Mucosa of descending colon (tissue), 3 donors: Measurements from ENCODE around the gene CAMK2D. TPM values are rescaled to one million over a fixed set of nuclear protein-coding genes. Genes with fewer than 3 reads are reported as not detected.

Experiments used
- ATAC-seq: fragments of 200-7000 bp; cut with Tn5 transposase; one replicate; pipeline ENCODE4 v1.9.1; 2020; ENCODE audit warnings: mild to moderate bottlenecking, moderate library complexity
- DNase-seq, 3 donors: peaks; one replicate each; pipeline ENCODE4 v3.0.0-alpha.2; 2020
- H3K36me3 ChIP-seq: fragments of 200-600 bp; one replicate; pipeline ENCODE4 v1.8.0; 2021; ENCODE audit warnings: low read depth, mild to moderate bottlenecking
- H3K4me1 ChIP-seq: fragments of 200-600 bp; one replicate; pipeline ENCODE4 v1.8.0; 2021; ENCODE audit warnings: low read depth, mild to moderate bottlenecking
- H3K4me3 ChIP-seq: fragments of 200-600 bp; one replicate; pipeline ENCODE4 v1.8.0; 2021; ENCODE audit warnings: mild to moderate bottlenecking
- H3K9me3 ChIP-seq: fragments of 200-600 bp; one replicate; pipeline ENCODE4 v1.8.0; 2021; ENCODE audit warnings: mild to moderate bottlenecking
- CTCF ChIP-seq: fragments of 200-600 bp; IDR thresholded peaks from one replicate; pipeline ENCODE4 v1.8.0; 2022; ENCODE audit warnings: antibody characterized with exemption, mild to moderate bottlenecking
- intact Hi-C, 2 donors: fragments of 100-400 bp; cut with DNase I in 1 of 2; cut with micrococcal nuclease in 1 of 2; formaldehyde crosslinking; loops; one replicate each; pipeline versions ENCODE4 v1.11.0 to v1.11.1; 2022; cut with DNase I, micrococcal nuclease
- total RNA-seq, 3 donors: library from RNA; stranded (reverse); fragmentation: NEBNext Ultra II Directional in 2 of 3; extraction: Animal tissue kit (Norgen Biotek cat#: 25700) in 2 of 3; gene quantifications; one replicate each; pipeline versions ENCODE4 v1.2.1 to v1.2.4, GENCODE V29; 2021 to 2023
- donor health status: DM: no; HTN: no; CAD: no; lungs with moderate emphysema.
- donor health status: DM: no; HTN: no; CAD: no.
- donor health status: DM: no; HTN: yes; CAD: no.

The CAMK2D gene
- total RNA-seq, 3 donors from 2014 or later: 59.8 to 83.0 (median 77.3) TPM

- H3K9me3 ChIP-seq: no peaks in the 10 kb centered on the region
- no peak for TF ChIP-seq CTCF
- H3K36me3 ChIP-seq: no peaks in the 10 kb centered on the region
- DNase-seq (no peak), ATAC-seq (no peak)
- intact Hi-C loops: no loop called here
- no peak overlapping the region for H3K4me3 ChIP-seq
- H3K4me1 ChIP-seq: no peaks in the 10 kb centered on the region
These were observed 292.5 kb downstream of the CAMK2D start for GRCh38 chr4:113469023-113469390.

- H3K9me3 ChIP-seq: no peaks in the 10 kb centered on the region
- DNase-seq: peak in 2 of 3 donors; percentile 32 to 55
- no peak for TF ChIP-seq CTCF
- H3K4me1 ChIP-seq: no peaks in the 10 kb centered on the region
- H3K4me3 ChIP-seq: no peak overlapping the region
- H3K36me3 ChIP-seq: no peaks in the 10 kb centered on the region
- ATAC-seq: peak; percentile 95
- intact Hi-C loops: no loop called here
These were observed 293.1 kb downstream of the CAMK2D start for GRCh38 chr4:113468165-113469022.

- intact Hi-C loops: no loop called here
- Histone ChIP-seq H3K9me3 (no peaks in the 10 kb centered on the region), H3K4me3 (no peak overlapping the region), H3K36me3 (no peaks in the 10 kb centered on the region), H3K4me1 (no peaks in the 10 kb centered on the region)
- TF ChIP-seq CTCF: no peak
- DNase-seq (no peak), ATAC-seq (no peak)
These were observed 294.0 kb downstream of the CAMK2D start for GRCh38 chr4:113467581-113467980.

- Histone ChIP-seq H3K9me3 (no peaks in the 10 kb centered on the region), H3K4me3 (no peak overlapping the region), H3K4me1 (no peaks in the 10 kb centered on the region), H3K36me3 (no peaks in the 10 kb centered on the region)
- no peak for TF ChIP-seq CTCF
- DNase-seq: no peak
- intact Hi-C loops: no loop called here
- no peak for ATAC-seq
These were observed 299.3 kb downstream of the CAMK2D start for GRCh38 chr4:113462286-113462685.

- no peak for TF ChIP-seq CTCF
These were observed 300.3 kb downstream of the CAMK2D start for GRCh38 chr4:113461281-113461680.

More at GRCh38 chr4:113461281-113461680, 300.3 kb downstream of the CAMK2D start:
- intact Hi-C loops: no loop called here
- H3K4me3 ChIP-seq: no peak overlapping the region
- H3K36me3 ChIP-seq: no peaks in the 10 kb centered on the region
- H3K4me1 ChIP-seq: no peaks in the 10 kb centered on the region
- DNase-seq (no peak), ATAC-seq (no peak)
- H3K9me3 ChIP-seq: no peaks in the 10 kb centered on the region
